Stimulated activated CD4-positive, alpha-beta T cell treated with anti-CD3 and anti-CD28 coated beads, Interleukin-1b, Interleukin-23, amount 100 ng/mL, for 4 hours (primary cell): ENCODE results near the gene RELT.

Experiments used
- DNase-seq, 2 donors: peaks; one replicate each; pipeline ENCODE4 v3.0.0-alpha.2; 2020; ENCODE audit warnings: low read depth in 2 of 2

The RELT gene

GRCh38 chr11:73392108-73393010, 16.2 kb downstream of the RELT start:
- DNase-seq: no peak

GRCh38 chr11:73393011-73393380, 16.8 kb downstream of the RELT start:
- DNase-seq: no peak

GRCh38 chr11:73393479-73394415, 17.5 kb downstream of the RELT start:
- DNase-seq: peak; percentile 56 to 58

GRCh38 chr11:73394416-73395296, 18.5 kb downstream of the RELT start:
- no peak for DNase-seq

- DNase-seq: no peak
Observed at GRCh38 chr11:73395297-73396208, 19.4 kb downstream of the RELT start.

GRCh38 chr11:73396251-73396930, 20.2 kb downstream of the RELT start:
- DNase-seq: no peak

- no peak for DNase-seq
Observed at GRCh38 chr11:73396985-73397384, 20.8 kb downstream of the RELT start.

GRCh38 chr11:73397468-73398131, 21.4 kb downstream of the RELT start:
- DNase-seq: no peak

GRCh38 chr11:73398132-73398526, 21.9 kb downstream of the RELT start:
- no peak for DNase-seq

GRCh38 chr11:73398721-73399120, 22.5 kb downstream of the RELT start:
- DNase-seq: no peak

- no peak for DNase-seq
Observed at GRCh38 chr11:73399159-73399590, 23.0 kb downstream of the RELT start.

- no peak for DNase-seq
Observed at GRCh38 chr11:73399636-73400035, 23.4 kb downstream of the RELT start.

- no peak for DNase-seq
Observed at GRCh38 chr11:73400293-73400692, 24.1 kb downstream of the RELT start.

- DNase-seq: no peak
Observed at GRCh38 chr11:73401217-73401923, 25.2 kb downstream of the RELT start.

- no peak for DNase-seq
Observed at GRCh38 chr11:73401924-73402833, 26.0 kb downstream of the RELT start.

- DNase-seq: no peak
Observed at GRCh38 chr11:73402834-73403185, 26.6 kb downstream of the RELT start.

- no peak for DNase-seq
Observed at GRCh38 chr11:73403541-73403940, 27.3 kb downstream of the RELT start.

- DNase-seq: no peak
Observed at GRCh38 chr11:73404048-73404447, 27.8 kb downstream of the RELT start.
